Uterus (tissue), 2 donors: ENCODE results near the gene LRPPRC.

Experiments
- POLR2A ChIP-seq, 2 donors: fragments of 450-650 bp; IDR thresholded peaks; one replicate each; pipeline ENCODE4 v1.6.1; 2016; ENCODE audit warnings: antibody characterized with exemption in 2 of 2, mild to moderate bottlenecking in 1 of 2, moderate library complexity in 1 of 2
- TF ChIP-seq, protein P1 (sequence below), 4 experiments: fragments of 200-600 bp in 2 of 4; fragments of 450-650 bp in 2 of 4; sonication (generic) in 2 of 4; IDR thresholded peaks; one replicate each; pipeline ENCODE4 v1.5.1; 2016 to 2019; ENCODE audit warnings: antibody characterized with exemption in 4 of 4, mild to moderate bottlenecking in 2 of 4, moderate library complexity in 1 of 4

DNA sequence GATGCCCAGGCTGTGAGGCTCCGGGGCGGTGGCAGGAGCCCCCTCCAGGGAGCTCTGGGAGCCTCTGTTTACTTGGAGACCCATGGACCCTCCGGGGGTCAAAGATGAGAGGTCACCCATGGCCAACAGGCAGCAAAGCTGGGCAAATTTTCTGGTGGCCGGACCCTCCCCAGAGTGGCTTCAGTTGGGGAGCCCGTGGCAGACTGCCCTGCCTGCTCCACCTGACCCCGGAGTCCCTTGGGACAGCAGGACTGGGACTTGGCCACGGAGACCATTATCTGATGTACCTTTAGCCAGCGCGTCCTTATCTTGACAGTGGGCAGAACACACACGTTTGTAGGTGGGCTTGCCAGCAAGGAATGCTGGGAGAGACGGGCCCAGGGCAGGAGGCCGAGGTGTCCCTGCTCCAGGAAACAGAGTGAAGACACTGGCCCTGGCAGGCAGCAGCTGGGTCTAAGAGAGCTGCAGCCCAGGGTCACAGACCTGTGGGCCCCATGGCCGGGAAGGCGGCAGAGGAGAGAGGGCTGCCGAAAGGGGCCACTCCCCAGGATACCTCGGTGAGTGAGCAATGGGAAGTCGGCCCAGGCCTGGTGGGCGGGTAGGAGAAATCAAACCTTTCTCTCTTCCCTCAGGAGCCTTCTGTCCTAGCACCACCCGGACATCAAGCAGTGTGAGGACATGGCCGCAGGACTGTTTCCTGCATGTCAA is 157.1 kb downstream of the LRPPRC start, which contains the start of the genes ABCG5 and ABCG8:
- TF ChIP-seq, protein P1, sequence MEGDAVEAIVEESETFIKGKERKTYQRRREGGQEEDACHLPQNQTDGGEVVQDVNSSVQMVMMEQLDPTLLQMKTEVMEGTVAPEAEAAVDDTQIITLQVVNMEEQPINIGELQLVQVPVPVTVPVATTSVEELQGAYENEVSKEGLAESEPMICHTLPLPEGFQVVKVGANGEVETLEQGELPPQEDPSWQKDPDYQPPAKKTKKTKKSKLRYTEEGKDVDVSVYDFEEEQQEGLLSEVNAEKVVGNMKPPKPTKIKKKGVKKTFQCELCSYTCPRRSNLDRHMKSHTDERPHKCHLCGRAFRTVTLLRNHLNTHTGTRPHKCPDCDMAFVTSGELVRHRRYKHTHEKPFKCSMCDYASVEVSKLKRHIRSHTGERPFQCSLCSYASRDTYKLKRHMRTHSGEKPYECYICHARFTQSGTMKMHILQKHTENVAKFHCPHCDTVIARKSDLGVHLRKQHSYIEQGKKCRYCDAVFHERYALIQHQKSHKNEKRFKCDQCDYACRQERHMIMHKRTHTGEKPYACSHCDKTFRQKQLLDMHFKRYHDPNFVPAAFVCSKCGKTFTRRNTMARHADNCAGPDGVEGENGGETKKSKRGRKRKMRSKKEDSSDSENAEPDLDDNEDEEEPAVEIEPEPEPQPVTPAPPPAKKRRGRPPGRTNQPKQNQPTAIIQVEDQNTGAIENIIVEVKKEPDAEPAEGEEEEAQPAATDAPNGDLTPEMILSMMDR (IDR thresholded peaks at IDR 0.05), result no peak
- TF ChIP-seq POLR2A (IDR thresholded peaks at IDR 0.05), result no peak
